Measurements from ENCODE around the gene PKD1.
"Not testable (repeated sequence)": the region's sequence is repeated elsewhere in the genome, so short reads cannot be mapped to it uniquely, and the experiment has no call there.

PKD1 gene

DNA sequence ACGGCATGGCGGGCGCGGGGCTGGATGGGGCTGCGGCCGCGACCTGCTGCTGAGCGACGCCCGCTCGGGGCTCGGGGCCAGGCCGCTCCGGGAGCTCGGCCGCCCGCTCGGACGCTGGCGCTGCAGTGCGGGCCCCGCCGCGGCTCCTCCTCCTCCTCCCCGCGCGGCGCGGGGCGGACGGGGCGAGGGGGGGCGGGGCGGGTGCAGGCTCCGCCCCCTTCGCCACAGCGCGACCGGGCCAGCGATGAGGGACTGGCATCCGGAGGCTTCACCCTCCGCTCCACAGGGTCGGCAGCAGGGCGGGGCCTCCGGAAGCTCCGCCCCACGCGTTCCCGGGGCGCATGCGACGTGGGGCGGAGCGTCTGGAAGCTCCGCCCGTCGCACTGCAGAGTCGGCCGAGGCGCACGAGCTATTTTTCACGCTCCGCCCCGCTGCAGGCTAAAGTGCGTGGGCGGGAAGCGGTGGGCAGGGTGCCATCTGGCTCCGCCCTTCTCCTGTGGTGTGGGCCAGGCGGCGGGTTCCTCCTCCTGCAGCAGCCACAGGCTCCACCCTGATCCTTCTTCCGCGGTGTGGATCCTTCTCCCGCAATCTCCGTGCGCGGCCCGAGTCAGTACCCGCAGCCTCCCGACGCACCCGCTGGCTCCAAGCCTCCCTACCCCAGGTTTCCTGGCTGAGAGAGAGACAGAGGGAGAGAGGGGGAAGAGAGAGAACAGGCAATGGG lies at the start of gene PKD1:
TSS of gene PKD1 (minus strand) at position 129 of the 721 bp plus-strand sequence. CDS start 209 bp downstream, outside the sequence.
- not testable (repeated sequence) for FAIRE-seq
- peak; percentile 39 for DNase-seq (ENCODE audit: low spot score)

DNA sequence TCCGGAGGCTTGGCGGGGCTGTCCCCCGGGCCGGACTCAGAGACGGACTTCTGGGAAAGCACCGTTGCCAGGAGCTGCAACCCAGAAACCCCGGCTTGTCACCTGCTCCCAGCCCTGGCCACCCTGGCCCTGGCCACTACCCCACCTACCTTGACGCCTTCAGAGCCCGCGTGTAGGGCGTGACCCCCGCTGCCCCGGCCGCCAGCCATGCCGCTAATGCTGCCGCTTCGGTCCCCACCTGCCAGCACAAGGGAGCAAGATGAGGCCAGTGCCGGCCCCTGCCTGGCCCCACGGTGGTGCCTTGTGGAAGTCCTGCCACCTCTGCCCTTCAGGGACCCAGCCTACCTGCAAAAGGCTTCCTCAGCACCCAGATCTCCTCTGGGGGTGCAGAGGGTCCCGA lies 49.3 kb upstream of the PKD1 start:
- FAIRE-seq: no peak
- no peak for DNase-seq (ENCODE audit: low spot score)

DNA sequence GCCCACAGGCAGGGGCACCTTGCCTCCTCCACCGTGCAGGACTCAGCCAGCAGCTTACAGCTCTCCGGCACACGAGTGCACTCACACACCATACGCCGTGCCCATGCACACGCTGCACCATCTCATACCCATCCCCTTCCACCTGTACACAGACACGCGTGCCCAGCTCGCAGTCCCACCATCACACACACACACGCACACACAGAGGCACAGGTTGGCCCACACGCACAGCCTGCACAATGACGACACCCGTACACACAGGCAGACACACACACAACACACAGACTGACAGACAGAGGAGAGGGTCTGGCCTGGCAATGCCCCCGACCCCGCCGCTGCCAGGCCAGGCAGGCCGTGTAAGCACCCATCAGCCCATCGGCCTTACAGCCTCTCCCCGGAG lies 48.6 kb upstream of the PKD1 start:
- FAIRE-seq (peak; percentile 59), DNase-seq (ENCODE audit: low spot score) (no peak)

DNA sequence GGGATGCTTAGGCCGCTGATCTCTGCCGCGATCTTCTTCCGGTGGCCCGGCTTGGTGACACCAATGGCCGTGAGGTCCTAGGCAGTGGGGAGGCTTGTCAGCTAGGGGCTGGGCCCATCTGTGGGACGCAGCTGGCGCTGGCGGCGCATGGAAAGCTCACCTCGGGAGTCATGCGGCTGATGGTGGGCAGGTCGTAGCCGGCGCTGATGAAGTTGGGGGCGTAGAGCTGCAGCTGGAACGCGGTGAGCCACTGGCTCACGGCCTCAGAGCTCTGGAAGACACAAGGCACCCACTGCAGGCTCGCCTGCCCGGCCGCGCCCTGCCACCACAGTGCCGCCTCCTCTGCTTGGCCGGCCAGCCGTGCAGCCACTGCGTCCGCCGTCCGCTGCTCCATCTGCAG lies 48.0 kb upstream of the PKD1 start:
- DNase-seq (ENCODE audit: low spot score): no peak
- FAIRE-seq: no peak

DNA sequence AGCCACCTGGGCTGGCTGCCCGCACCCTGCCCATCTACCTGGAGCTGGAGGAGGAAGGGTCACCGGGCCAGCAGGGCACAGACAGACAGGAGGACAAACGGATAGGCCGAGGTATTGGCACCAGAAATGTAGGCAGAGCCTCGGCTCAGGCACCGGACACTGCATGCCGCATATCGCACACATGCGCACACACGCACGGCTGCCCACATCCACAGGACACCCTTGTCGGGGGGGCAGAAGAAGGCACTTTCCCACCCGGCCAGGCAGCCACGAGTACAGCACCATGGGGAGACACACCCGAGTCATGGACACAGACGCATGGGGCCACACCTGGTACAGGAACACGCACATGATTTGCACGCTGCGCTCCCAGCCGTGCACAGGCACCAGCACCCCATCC lies 46.3 kb upstream of the PKD1 start:
- peak; percentile 69 for FAIRE-seq
- DNase-seq (ENCODE audit: low spot score): no peak

DNA sequence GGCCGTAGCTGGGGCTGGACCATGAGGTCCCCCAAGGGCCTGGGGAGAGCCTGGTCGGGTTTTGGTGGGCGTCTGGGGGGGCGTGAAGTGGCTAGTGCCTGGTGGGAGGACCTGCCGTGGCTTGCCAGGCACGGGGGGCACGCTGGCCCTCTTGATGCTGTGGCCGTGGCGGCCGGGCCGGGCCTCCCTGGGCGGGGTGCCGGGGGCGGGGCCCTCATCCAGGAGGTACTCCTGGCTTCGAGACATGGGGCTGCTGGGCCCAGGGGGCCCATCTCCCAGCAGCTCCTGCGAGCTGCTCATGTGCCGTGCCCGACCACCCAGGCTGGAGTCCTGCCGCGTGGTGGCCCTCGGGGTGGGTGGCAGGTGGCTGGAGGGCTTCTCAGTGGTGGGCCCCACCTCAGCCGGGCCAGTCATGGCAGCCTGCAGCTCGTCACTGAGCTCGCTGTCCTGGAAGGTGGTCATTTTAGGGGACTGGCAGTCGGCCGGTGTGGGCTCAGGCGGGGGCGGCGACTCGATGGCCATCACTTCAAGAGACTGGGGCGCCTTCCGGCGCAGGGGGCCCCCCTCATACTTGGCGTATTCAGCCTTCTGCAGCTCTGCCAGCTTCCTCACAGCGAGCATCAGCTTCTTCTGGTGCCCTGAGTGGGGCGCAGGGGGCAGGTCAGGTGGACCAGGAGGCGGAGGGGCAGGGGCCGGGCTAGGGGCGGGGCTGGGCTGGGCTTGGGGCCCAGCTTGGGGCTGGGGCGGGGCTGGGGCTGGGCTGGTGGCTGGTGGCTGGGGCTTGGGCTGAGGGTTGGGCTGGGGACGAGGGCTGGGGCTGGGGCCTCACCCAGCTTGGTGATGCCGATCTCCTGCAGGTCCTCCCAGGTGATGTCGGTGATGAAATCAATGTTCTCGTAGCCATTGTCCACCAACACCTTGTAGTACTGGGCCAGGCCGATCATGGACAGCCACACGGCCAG lies 45.5 kb upstream of the PKD1 start:
- FAIRE-seq: no peak
- no peak for DNase-seq (ENCODE audit: low spot score)

DNA sequence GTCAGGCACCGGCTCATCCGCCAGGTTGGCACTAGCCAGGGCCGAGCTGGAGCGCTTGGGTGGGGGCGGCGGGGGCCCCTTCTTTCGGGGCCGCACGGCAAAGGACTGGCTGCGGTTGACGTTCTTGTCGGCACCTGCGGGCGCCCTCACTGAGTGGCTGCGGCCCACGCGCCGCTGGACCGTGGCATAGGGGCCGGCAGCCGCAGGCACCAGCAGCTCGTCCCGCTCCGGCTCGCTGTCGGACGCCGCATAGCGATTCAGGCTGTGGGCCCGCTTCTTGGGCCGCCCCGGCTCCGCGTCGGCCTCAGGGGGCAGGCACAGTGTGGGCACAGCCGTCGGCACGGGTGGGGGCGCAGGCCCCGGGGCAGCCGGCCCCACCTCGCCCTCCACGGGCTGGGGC lies 44.8 kb upstream of the PKD1 start:
- DNase-seq (ENCODE audit: low spot score) (no peak), FAIRE-seq (no peak)

DNA sequence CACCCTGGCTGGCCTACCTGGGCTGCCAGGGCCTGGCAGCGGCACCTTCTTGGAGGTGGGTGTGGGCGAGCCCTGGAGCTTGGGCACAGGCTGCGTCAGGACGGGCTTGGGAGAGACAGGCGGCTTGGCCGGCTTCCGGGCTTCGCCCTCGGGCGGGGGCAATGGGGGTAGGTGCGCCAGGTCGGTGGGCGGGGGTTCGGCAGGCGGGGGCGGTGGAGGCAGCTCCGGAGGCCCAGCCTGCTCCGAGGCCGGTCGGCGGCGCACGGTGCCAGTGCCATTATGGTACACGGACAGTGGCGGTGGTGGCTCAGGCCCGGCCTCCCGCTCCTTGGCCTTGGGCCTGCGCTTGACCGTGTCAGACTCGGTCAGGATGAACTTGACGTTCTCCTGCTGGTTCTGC lies 43.9 kb upstream of the PKD1 start:
- DNase-seq (ENCODE audit: low spot score) (no peak), FAIRE-seq (no peak)

DNA sequence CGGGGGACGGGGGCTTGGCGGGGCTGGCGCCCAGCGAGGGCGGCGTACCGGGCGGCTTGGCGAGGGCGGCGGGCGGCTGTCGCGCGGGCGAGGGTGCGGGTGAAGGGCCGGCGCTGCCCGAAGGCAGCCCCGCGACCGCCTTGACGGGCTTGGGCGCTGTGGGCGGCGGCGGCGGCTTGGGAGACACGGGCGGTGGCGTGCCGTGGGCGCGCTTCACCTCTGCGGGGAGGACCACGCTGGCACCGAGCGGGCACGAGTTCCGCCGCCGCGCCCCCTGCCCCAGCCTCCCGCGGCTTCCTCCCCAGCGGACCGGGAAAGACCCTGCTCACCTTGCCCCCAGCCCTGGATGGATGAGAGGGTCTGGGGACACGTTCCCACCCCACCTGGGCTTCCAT lies 43.4 kb upstream of the PKD1 start:
- FAIRE-seq: no peak
- DNase-seq (ENCODE audit: low spot score): no peak

DNA sequence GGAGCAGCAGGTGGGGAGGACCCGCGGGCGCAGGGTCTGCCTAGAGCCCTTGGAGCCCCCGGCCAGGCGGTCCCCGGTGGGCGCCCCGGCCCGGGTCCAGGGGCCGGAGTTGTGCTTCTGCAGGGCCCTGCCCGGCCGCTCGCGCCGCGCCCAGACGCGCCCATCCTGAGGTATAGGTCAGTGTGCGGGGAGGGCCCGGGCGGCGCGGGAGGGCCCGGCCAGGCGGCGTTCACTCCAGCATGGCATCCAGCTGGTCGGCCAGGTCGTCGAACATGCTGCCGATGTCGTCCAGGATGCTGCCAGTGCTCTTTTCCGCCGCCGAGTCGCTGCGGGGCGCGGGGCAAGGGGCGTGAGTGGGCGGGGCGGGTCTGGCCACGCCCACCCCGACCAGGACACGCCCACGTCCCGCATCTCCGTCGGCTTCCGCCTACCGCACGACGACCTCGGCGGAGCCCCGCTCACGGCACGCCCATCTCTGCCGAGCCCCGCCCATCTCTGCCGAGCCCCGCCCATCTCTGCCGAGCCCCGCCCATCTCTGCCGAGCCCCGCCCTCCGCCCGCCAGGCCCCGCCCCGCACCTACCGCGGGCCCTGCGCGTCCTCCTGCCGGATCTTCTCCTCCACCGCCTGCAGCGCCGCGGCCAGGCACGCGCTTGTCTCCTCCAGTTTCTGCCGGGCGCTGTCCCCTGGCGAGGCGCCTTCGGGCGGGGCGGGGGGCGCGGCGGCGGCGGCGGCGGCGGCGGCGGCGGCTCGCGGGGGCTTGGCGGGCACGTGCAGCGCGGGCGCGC lies 42.8 kb upstream of the PKD1 start:
- DNase-seq (ENCODE audit: low spot score) (peak; percentile 40), FAIRE-seq (peak; percentile 37)

DNA sequence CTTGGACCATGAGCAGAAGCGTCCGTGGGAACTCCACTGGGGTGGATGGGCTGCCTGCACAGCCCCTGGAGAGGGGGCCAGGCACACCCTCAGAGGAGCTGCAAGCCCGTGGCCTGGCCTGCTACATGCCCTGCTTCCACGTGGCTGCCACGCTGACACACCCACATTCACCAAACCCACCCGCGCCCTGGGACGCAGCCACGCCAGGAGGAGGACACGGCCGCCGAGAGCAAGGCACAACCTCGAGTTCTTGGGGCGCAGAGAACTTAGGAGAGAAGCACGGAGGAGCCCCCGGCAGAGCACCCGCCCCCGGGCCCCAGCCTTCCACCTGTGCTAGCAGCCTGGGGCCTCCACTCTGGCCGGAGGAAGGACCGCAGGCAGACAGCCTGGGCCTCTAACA lies 41.9 kb upstream of the PKD1 start:
- DNase-seq (ENCODE audit: low spot score) (no peak), FAIRE-seq (no peak)

DNA sequence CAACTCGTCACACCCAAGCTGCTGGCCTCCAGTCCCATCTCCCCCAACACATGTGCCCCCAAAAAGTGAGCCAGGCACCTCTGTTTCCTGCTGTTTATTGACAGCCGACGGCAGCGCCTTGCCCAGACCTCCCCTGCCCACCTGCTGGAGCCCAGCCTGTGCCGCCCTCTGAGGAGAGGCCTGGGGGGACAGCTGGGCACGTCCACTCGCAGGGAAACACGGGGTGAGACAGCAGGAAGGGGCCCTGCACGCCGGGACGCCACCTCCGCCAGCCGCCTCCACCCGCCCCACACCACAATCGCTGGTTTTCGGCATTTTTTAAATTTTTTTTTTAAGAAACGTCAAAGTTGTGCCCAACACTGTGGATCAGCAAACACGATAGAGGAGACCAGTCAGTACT lies 41.4 kb upstream of the PKD1 start:
- FAIRE-seq (no peak), DNase-seq (ENCODE audit: low spot score) (no peak)

DNA sequence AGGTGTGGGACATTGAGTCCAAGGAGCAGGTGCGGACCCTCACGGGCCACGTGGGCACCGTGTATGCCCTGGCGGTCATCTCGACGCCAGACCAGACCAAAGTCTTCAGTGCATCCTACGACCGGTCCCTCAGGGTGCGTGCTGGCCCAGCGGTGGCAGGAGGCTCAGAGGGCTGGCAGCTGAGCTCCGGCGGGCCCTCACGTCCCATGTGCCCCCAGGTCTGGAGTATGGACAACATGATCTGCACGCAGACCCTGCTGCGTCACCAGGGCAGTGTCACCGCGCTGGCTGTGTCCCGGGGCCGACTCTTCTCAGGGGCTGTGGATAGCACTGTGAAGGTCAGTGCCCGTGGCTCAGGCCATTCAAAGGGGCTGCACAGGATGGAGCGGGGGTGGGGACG lies 40.3 kb upstream of the PKD1 start:
- FAIRE-seq (peak; percentile 13), DNase-seq (ENCODE audit: low spot score) (no peak)

DNA sequence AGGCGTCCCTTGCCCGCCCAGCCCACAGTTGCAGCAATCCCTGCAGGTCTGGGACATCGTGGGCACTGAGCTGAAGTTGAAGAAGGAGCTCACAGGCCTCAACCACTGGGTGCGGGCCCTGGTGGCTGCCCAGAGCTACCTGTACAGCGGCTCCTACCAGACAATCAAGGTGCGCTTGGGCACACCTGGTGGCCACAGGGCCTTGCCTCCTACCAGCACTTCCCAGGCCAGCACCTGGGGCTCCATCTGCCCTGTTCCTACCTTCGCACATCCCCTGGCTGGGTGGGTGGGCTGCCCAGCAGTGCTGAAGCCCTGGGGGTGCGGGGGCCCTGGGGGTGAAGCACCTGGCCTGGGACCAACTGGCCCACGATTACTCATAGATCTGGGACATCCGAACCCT lies 39.8 kb upstream of the PKD1 start:
- no peak for FAIRE-seq
- DNase-seq (ENCODE audit: low spot score): no peak

DNA sequence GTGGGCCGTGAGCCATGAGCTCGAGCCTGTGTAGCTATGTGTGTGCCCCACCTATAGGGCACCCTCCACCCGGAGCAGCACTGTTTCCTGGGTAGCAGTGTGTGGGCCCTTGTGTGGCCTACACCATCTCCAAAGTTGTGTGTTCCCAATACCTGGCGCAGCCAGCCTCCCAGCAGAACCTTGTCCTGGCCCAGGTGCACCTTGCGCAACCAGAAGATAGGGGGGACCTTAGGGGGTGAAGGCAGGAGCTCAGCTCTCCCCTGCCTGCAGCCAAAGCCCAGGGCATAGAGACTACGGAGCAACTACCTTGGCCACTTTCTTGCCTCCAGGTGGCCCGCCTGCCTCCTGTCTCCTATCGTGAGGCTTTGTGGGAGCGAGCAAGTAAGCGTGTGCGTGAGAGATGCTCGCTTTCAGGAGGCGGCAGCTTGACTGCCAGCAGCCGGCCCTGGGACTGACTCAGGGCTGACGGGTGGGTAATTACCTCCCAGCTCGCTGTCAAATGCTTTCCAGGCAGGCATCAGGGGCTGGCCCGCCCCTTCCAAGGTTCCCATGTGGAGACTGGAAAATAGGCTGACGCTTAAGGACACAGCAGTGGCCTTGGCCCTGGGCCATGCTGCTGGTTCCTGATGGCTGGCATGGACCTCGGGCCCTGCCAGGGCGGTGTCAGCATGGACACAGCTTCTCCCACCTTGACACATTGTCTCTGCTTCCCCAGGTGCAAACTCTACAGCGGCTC lies 38.9 kb upstream of the PKD1 start:
- no peak for DNase-seq (ENCODE audit: low spot score)
- FAIRE-seq: no peak

DNA sequence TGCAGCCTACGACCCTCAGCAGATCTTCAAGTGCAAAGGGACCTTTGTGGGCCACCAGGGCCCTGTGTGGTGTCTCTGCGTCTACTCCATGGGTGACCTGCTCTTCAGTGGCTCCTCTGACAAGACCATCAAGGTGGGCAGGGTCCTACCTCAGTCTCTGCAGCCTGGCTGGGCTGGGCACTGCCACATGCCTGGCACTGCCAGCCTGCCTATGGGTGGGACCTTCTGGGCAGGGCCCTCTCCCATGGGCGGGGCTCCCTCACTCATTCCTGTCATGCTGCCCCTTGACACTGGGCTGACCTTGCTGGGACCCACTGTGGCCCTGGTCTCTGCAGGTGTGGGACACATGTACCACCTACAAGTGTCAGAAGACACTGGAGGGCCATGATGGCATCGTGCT lies 38.2 kb upstream of the PKD1 start:
- no peak for DNase-seq (ENCODE audit: low spot score)
- no peak for FAIRE-seq

DNA sequence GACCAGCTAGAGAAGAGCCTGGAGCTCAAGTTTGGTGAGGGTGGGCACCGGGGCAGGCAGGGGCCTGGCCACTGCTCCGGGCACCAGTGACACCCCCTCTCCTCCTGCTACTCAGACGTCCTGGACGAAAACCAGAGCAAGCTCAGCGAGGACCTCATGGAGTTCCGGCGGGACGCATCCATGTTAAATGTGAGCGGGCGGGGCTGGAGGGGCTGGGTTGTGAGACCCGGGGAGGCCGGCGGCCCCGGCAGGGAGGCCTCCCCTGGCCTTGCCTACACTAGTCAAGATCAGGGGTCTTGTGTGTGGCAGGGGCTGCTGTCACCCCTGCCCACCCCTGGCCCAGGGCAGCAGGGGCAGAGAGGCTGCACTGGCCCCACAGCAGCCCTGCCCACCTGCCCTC lies 37.7 kb upstream of the PKD1 start:
- DNase-seq (ENCODE audit: low spot score) (no peak), FAIRE-seq (no peak)

DNA sequence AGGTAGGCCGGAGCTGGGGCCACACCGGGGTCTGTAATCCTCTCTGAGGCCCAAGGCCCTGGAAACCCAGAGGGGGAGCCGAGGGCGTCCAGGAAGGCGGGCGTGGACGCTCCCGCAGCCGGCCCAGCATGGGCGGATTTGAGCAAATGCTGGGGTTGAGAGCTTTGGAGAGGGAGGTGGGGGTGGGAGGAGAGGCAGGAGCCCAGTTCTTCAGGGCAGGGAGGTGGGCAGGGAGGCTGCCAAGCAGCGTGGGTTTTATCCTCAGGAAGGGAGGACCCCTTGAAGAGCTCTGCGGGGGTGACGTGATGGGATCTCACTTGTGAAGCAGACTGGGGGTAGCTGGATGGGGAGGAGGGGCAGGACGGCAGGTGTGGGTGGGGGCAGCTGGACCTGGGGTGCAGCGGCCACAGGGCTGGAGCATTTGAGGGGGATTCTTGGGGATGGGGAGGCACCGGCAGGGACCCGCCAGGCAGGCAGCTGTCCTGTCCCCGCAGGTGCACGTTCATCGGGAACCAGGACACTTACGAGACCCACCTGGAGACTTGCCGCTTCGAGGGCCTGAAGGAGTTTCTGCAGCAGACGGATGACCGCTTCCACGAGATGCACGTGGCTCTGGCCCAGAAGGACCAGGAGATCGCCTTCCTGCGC lies 37.1 kb upstream of the PKD1 start:
- FAIRE-seq: no peak
- DNase-seq (ENCODE audit: low spot score): no peak

DNA sequence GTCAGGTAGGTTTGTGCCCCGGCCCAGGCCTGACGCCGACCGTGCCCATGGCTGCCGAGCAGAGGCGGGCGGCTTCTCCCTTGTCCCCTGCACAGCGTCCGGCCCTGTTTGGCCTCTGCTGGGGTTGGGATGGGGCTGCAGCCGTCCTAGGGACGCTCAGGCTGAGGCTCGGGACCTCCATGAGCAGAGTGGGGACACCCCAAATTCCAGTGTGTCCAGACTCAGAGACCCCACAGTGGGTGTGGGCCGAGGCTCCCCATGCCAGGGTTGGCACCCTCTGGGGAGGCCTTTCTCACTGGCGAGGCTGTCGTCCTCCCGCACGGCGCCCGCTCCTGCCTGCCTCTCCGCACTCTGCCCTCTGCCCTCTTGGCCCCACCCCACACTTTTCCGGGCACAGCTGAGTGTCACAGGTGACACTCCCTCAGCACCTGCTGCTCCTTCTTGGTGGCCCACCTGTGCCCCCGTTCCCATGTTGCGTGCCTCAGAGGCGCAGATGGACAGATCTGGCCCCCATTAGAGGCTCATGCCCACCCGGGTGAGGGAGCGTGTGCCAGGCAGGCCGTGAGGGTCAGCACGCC lies 36.0 kb upstream of the PKD1 start:
- FAIRE-seq (no peak), DNase-seq (ENCODE audit: low spot score) (no peak)

Measured in urothelium cell line (cell line).